Prostate gland (tissue), 2 donors: ENCODE data around the gene SAXO2. TPM values are rescaled to one million over a fixed set of nuclear protein-coding genes. Genes with fewer than 3 reads are reported as not detected.

Experiments
- DNase-seq: peaks from one replicate; pipeline ENCODE4 v3.0.0-alpha.2; 2019; ENCODE audit warnings: low spot score
- H3K27ac ChIP-seq, 2 donors: fragments of 200-600 bp; sonication (generic); 2 replicates each; pipeline ENCODE4 v1.5.1; 2017 to 2019
- H3K27me3 ChIP-seq: fragments of 200-600 bp; sonication (generic); replicated peaks from 2 replicates; pipeline ENCODE4 v1.5.1; 2019; ENCODE audit not compliant: insufficient read depth
- H3K36me3 ChIP-seq, 2 donors: fragments of 200-600 bp; sonication (generic); 1 replicate in 1 of 2; 2 replicates in 1 of 2; pipeline versions ENCODE4 v1.5.1 to v1.8.1; 2017 to 2019
- H3K4me1 ChIP-seq: fragments of 200-600 bp; sonication (generic); replicated peaks from 2 replicates; pipeline ENCODE4 v1.5.1; 2019
- H3K4me3 ChIP-seq, 2 donors: fragments of 200-600 bp; sonication (generic); 2 replicates each; pipeline ENCODE4 v1.5.1; 2017 to 2019
- H3K9me3 ChIP-seq: fragments of 200-600 bp; sonication (generic); 2 replicates; pipeline ENCODE4 v1.5.1; 2017
- POLR2A ChIP-seq: fragments of 450-650 bp; IDR thresholded peaks from one replicate; pipeline ENCODE4 v1.6.1; 2016; ENCODE audit warnings: antibody characterized with exemption, mild to moderate bottlenecking
- POLR2AphosphoS5 ChIP-seq: sonication (generic); formaldehyde crosslinking; IDR thresholded peaks from one replicate; pipeline ENCODE4 v1.6.1; 2017; ENCODE audit warnings: antibody characterized with exemption
- WGBS: methylation state at CpG from one replicate; pipeline ENCODE4 v1.1.5; 2018; 5-methylcytosine and 5-hydroxymethylcytosine counted together
- intact Hi-C: fragments of 100-400 bp; cut with DNase I; formaldehyde crosslinking; loops from one replicate; pipeline ENCODE4 v1.14.2; 2022
- total RNA-seq, 2 donors: library from RNA; depleted of rRNA; stranded (reverse); fragments of >200 nt; gene quantifications; one replicate each; pipeline ENCODE4 v1.1.0, GENCODE V29; 2016
- TF ChIP-seq, protein P1 (sequence below), 4 experiments: fragments of 200-600 bp in 2 of 4; fragments of 450-650 bp in 2 of 4; sonication (generic) in 2 of 4; IDR thresholded peaks; 1 replicate in 3 of 4; 2 replicates in 1 of 4; pipeline ENCODE4 v1.5.1; 2016 to 2019; ENCODE audit warnings: antibody characterized with exemption in 4 of 4, mild to moderate bottlenecking in 2 of 4, moderate library complexity in 2 of 4

Gene SAXO2
- total RNA-seq, 2 donors from 2014 or later = 4.0 to 4.3 TPM

DNA sequence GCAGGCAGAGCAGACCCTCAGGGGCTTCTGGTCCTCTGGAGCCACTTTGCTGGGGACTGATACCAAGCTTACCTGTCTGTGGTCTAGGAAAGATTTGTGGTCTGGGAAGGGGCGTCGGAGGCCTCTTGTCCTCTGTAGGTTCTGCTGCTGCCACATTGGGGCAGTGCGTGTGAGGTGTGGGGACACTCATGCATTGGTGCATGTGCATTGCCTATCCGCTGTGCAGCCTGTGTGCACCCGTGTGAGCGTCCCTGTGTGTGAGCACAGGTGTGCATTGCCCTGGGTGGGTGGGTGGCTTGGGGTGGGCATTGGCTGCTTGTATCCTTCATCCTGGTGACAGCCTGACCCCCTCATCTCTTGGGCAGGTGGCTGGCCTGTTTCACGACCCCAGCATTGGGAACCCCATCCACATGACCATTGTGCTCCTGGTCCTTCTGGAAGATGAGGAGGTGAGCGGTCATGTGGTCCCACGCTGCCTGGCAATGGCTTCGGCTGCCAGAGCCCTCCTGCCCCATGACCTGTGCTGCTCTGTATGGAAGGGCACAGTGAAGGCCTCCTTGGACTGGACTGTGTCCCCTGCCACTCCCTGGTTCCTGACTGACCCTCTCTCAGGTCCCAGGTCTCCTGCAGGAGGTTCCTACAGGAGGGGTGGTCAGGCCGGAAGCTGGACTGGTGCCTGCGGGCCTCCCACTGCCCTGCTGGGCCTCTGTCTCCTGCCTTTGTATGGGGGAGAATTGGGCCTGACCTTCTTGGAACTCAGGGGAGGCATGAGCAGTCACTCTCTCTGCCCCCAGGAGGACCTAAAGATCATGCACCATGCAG, 41.5 kb downstream of the SAXO2 start:
- no peak for TF ChIP-seq POLR2AphosphoS5
- Histone ChIP-seq H3K27me3 (no peaks in the 10 kb centered on the region), H3K27ac (no peak overlapping the region), H3K9me3 (no peaks in the 10 kb centered on the region), H3K36me3 (no peaks in the 10 kb centered on the region), H3K4me3 (no peak overlapping the region), H3K4me1 (no peaks in the 10 kb centered on the region)
- 95% methylated on average over 12 of the region's 12 CpGs for WGBS
- no peak for DNase-seq
- intact Hi-C loops = no loop called here

DNA sequence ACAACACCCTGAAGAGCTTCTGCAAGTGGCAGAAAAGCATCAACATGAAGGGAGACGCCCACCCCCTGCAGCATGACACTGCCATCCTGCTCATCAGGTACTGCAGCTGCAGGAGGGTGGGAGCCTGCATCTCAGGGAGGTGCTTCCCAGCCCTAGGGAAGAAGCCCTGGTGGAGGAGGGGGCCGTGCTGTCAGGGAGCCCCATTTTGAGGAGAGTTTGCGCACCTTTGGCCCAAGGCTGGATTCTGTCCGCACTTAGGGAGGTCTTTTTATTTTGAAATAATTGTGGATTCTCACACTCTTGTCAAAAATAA, 42.1 kb downstream of the SAXO2 start:
- intact Hi-C loops = no loop called here

GRCh38 chr15:82305621-82306048, 43.0 kb downstream of the SAXO2 start:
- Histone ChIP-seq H3K36me3 (no peaks in the 10 kb centered on the region), H3K4me3 (no peak overlapping the region), H3K27ac (no peak overlapping the region), H3K27me3 (no peaks in the 10 kb centered on the region), H3K9me3 (no peaks in the 10 kb centered on the region), H3K4me1 (no peaks in the 10 kb centered on the region)
- intact Hi-C loops = no loop called here
- 95% methylated on average over 7 of the region's 7 CpGs for WGBS
- no peak for TF ChIP-seq POLR2AphosphoS5
- TF ChIP-seq POLR2A = no peak
- TF ChIP-seq, protein P1, sequence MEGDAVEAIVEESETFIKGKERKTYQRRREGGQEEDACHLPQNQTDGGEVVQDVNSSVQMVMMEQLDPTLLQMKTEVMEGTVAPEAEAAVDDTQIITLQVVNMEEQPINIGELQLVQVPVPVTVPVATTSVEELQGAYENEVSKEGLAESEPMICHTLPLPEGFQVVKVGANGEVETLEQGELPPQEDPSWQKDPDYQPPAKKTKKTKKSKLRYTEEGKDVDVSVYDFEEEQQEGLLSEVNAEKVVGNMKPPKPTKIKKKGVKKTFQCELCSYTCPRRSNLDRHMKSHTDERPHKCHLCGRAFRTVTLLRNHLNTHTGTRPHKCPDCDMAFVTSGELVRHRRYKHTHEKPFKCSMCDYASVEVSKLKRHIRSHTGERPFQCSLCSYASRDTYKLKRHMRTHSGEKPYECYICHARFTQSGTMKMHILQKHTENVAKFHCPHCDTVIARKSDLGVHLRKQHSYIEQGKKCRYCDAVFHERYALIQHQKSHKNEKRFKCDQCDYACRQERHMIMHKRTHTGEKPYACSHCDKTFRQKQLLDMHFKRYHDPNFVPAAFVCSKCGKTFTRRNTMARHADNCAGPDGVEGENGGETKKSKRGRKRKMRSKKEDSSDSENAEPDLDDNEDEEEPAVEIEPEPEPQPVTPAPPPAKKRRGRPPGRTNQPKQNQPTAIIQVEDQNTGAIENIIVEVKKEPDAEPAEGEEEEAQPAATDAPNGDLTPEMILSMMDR (IDR thresholded peaks at IDR 0.05) = no peak
- no peak for DNase-seq

More for the DNA sequence above, 42.1 kb downstream of the SAXO2 start:
- WGBS = 85% methylated on average over 4 of the region's 4 CpGs
- H3K27ac ChIP-seq = no peak overlapping the region
- no peak for TF ChIP-seq POLR2AphosphoS5
- TF ChIP-seq, protein P1 (IDR thresholded peaks at IDR 0.05) = no peak
- TF ChIP-seq POLR2A = no peak
- H3K9me3 ChIP-seq = no peaks in the 10 kb centered on the region
- no peaks in the 10 kb centered on the region for H3K27me3 ChIP-seq
- no peaks in the 10 kb centered on the region for H3K4me1 ChIP-seq
- H3K4me3 ChIP-seq = no peak overlapping the region
- no peak for DNase-seq
- no peaks in the 10 kb centered on the region for H3K36me3 ChIP-seq

DNA sequence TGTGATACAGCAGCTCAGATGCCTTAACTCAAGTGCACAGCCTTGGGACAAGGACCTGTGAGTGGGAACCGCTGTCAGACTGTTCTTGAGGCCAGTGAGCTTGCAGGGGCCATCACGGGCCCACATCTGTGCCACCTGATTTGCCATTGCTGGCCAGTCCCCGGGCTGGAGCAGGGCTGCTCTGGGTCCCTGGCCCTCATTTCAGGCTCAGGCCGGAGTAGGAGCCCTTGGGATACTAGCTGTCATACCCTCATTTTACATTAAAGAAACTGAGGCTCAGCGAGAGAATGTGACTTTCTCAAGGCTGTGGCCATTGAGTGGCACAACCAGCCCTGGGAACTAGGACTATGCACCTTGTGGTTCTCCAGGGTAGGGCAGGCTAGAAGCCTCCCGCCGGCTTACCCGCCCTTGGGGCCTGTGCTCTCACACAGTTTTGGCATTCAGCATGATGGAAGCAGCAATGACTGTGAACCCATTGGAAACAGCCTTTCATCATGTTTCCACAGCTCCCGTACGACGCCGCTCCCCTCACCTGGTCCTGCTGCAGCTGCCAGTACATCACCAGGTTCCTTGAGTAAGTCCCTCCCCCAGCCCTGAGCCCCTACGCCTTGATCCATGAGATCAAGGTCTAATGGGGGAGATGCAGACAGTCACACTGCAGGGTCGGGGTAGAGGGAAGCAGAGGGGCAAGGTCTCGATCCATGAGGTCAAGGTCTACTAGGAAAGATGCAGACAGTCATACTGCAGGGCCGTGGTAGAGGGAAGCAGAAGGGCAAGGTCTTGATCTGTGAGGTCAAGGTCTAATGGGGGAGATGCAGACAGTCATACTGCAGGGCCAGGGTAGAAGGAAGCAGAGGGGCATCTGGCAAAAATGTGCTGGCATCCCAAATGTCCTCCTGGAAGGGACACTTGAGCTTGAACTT, 44.4 kb downstream of the SAXO2 start:
- H3K27me3 ChIP-seq = no peaks in the 10 kb centered on the region
- H3K36me3 ChIP-seq = no peaks in the 10 kb centered on the region
- 89% methylated on average over 16 of the region's 16 CpGs for WGBS
- TF ChIP-seq, protein P1 (IDR thresholded peaks at IDR 0.05) = no peak
- TF ChIP-seq POLR2AphosphoS5 = no peak
- TF ChIP-seq POLR2A = no peak
- no peak overlapping the region for H3K27ac ChIP-seq
- no peak overlapping the region for H3K4me3 ChIP-seq
- DNase-seq = no peak
- intact Hi-C loops = no loop called here
- no peaks in the 10 kb centered on the region for H3K4me1 ChIP-seq
- no peaks in the 10 kb centered on the region for H3K9me3 ChIP-seq

GRCh38 chr15:82307714-82308081, 45.1 kb downstream of the SAXO2 start:
- TF ChIP-seq, protein P1 (IDR thresholded peaks at IDR 0.05) = no peak
- TF ChIP-seq POLR2A = no peak
- no peak for TF ChIP-seq POLR2AphosphoS5
- Histone ChIP-seq H3K36me3 (no peaks in the 10 kb centered on the region), H3K27me3 (no peaks in the 10 kb centered on the region), H3K27ac (no peak overlapping the region), H3K4me1 (no peaks in the 10 kb centered on the region), H3K4me3 (no peak overlapping the region), H3K9me3 (no peaks in the 10 kb centered on the region)
- no peak for DNase-seq
- 86% methylated on average over 8 of the region's 8 CpGs for WGBS
- intact Hi-C loops = no loop called here
